ENCODE results near the gene ELAVL1.

GRCh38 chr19:7934766-7935165 lies 70.7 kb downstream of the ELAVL1 start:
- TF ChIP-seq GATA2 (IDR thresholded peaks at IDR 0.05; ENCODE audit: low read depth, low read length) (no peak), GATA3 (IDR thresholded peaks at IDR 0.05; ENCODE audit: low read depth, low read length) (no peak)

Data from SH-SY5Y (cell line).